Gastrocnemius medialis (tissue), 4 donors: ENCODE results near the gene HECA. TPM values are rescaled to one million over a fixed set of nuclear protein-coding genes. Genes with fewer than 3 reads are reported as not detected.
A peak's percentile ranks its signal among the peaks of the same experiment; 100 is the strongest.
"Not testable (repeated sequence)": the region's sequence is repeated elsewhere in the genome, so short reads cannot be mapped to it uniquely, and the experiment has no call there.

ENCODE experiments used
- ATAC-seq, 2 donors: fragments of 150-250 bp; one replicate each; pipeline ENCODE4 v1.9.1; 2016
- DNase-seq, 2 donors: peaks; one replicate each; pipeline ENCODE4 v3.0.0-alpha.2; 2019
- H3K27ac ChIP-seq, 4 donors: fragments of 200-600 bp; sonication (generic); 1 replicate in 1 of 4; 2 replicates in 3 of 4; pipeline ENCODE4 v1.5.1; 2016 to 2018; ENCODE audit warnings: mild to moderate bottlenecking in 2 of 4, moderate library complexity in 1 of 4
- H3K27me3 ChIP-seq, 3 donors: fragments of 200-600 bp; sonication (generic) in 2 of 3; 1 replicate in 1 of 3; 2 replicates in 2 of 3; pipeline versions ENCODE4 v1.5.1 to v1.6.0; 2016 to 2019; ENCODE audit warnings: mild to moderate bottlenecking in 1 of 3, moderate library complexity in 1 of 3
- H3K36me3 ChIP-seq, 2 donors: fragments of 200-600 bp; sonication (generic) in 1 of 2; one replicate each; pipeline ENCODE4 v1.5.1; 2017 to 2018
- H3K4me1 ChIP-seq, 2 donors: fragments of 200-600 bp; sonication (generic) in 1 of 2; one replicate each; pipeline ENCODE4 v1.5.1; 2016 to 2017; ENCODE audit warnings: mild to moderate bottlenecking in 2 of 2
- H3K4me3 ChIP-seq, 4 donors: fragments of 200-600 bp; sonication (generic) in 3 of 4; 1 replicate in 1 of 4; 2 replicates in 3 of 4; pipeline ENCODE4 v1.5.1; 2016 to 2019; ENCODE audit warnings: mild to moderate bottlenecking in 2 of 4
- H3K9me3 ChIP-seq, 3 donors: fragments of 200-600 bp; sonication (generic) in 2 of 3; 1 replicate in 1 of 3; 2 replicates in 2 of 3; pipeline ENCODE4 v1.5.1; 2016 to 2019
- CTCF ChIP-seq, 5 experiments: fragments of 450-650 bp in 3 of 5; fragments of 200-600 bp in 2 of 5; sonication (generic) in 2 of 5; IDR thresholded peaks in 4 of 5; conservative IDR thresholded peaks in 1 of 5; 1 replicate in 4 of 5; 2 replicates in 1 of 5; pipeline ENCODE4 v1.5.1; 2016 to 2019; ENCODE audit warnings: antibody characterized with exemption in 5 of 5, mild to moderate bottlenecking in 3 of 5, moderate library complexity in 3 of 5
- POLR2A ChIP-seq, 2 donors: fragments of 450-650 bp; IDR thresholded peaks; one replicate each; pipeline ENCODE4 v1.6.1; 2017; ENCODE audit warnings: antibody characterized with exemption in 2 of 2, mild to moderate bottlenecking in 2 of 2, moderate library complexity in 2 of 2
- in situ Hi-C, 4 donors: fragments of 200-750 bp; cut with MboI; loops; one replicate each; pipeline versions ENCODE4 v1.15.0 to v1.8.0; 2017; ENCODE audit warnings: low sequenced_read_pairs in 4 of 4
- intact Hi-C: fragments of 100-400 bp; cut with DNase I; formaldehyde crosslinking; loops from one replicate; pipeline ENCODE4 v1.15.1; 2023; ENCODE audit warnings: low total_unique reads
- total RNA-seq, 4 donors: library from RNA; depleted of rRNA; stranded (reverse); fragments of >200 nt; gene quantifications; one replicate each; pipeline versions ENCODE4 v1.1.0 to v1.2.3, GENCODE V29; 2016

HECA gene
- total RNA-seq, 4 donors from 2014 or later, result 34.5 to 59.1 (median 47.2) TPM

- in situ Hi-C loops, result no loop called here
- ATAC-seq (no peak), DNase-seq (no peak)
- TF ChIP-seq CTCF (IDR thresholded peaks at IDR 0.05 in 4 of 5, conservative IDR thresholded peaks at IDR 0.05 in 1 of 5), result no peak
- TF ChIP-seq POLR2A (IDR thresholded peaks at IDR 0.05), result no peak
- Histone ChIP-seq H3K36me3 (no peaks in the 10 kb centered on the region), H3K27me3 (no peaks in the 10 kb centered on the region), H3K4me3 (no peak overlapping the region), H3K4me1 (no peaks in the 10 kb centered on the region), H3K27ac (no peak overlapping the region), H3K9me3 (no peaks in the 10 kb centered on the region)
- intact Hi-C loops, result no loop called here
Measured at GRCh38 chr6:139115989-139116758, 18.7 kb upstream of the HECA start.

GRCh38 chr6:139117734-139118133, 17.1 kb upstream of the HECA start:
- intact Hi-C loops, result no loop called here
- no peak overlapping the region for H3K4me3 ChIP-seq
- in situ Hi-C loops, result no loop called here
- no peaks in the 10 kb centered on the region for H3K4me1 ChIP-seq
- no peaks in the 10 kb centered on the region for H3K9me3 ChIP-seq
- H3K27me3 ChIP-seq, result no peaks in the 10 kb centered on the region
- DNase-seq (no peak), ATAC-seq (no peak)
- no peak overlapping the region for H3K27ac ChIP-seq
- TF ChIP-seq CTCF (IDR thresholded peaks at IDR 0.05 in 4 of 5, conservative IDR thresholded peaks at IDR 0.05 in 1 of 5) (no peak), POLR2A (IDR thresholded peaks at IDR 0.05) (no peak)
- no peaks in the 10 kb centered on the region for H3K36me3 ChIP-seq

DNA sequence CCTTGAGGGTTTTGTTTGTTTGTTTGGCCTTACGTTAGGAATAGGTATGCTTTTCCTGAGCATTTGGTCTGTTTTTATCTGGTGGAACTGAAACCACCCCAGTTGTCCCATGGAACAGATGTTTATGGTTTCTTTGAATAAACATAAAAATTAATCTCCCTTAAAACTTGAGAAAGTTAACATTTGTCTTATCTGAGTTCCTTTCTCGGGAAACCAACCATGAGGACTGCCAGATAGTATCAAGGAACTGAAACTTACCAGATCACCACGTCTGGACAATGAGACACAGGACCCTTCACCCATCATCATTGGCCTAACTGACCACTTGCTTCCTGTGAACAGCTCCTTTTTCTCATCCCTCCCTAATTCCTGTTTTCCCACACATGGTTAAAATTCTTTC, 15.3 kb upstream of the HECA start:
- Histone ChIP-seq H3K9me3 (no peaks in the 10 kb centered on the region), H3K4me1 (no peaks in the 10 kb centered on the region), H3K36me3 (no peaks in the 10 kb centered on the region), H3K4me3 (no peak overlapping the region), H3K27me3 (no peaks in the 10 kb centered on the region), H3K27ac (no peak overlapping the region)
- intact Hi-C loops (no loop called here), in situ Hi-C loops (no loop called here)
- TF ChIP-seq POLR2A (IDR thresholded peaks at IDR 0.05) (no peak), CTCF (IDR thresholded peaks at IDR 0.05 in 4 of 5, conservative IDR thresholded peaks at IDR 0.05 in 1 of 5) (no peak)
- DNase-seq (no peak), ATAC-seq (no peak)

DNA sequence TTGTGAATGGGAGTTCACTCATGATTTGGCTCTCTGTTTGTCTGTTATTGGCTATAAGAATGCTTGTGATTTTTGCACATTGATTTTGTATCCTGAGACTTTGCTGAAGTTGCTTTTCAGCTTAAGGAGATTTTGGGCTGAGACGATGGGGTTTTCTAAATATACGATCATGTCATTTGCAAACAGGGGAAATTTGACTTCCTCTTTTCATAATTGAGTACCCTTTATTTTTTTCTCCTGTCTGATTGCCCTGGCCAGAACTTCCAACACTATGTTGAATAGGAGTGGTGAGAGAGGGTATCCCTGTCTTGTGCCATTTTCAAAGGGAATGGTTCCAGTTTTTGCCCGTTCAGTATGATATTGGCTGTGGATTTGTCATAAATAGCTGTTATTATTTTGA, 12.1 kb upstream of the HECA start:
- H3K4me3 ChIP-seq, H3K36me3 ChIP-seq, H3K9me3 ChIP-seq, DNase-seq, intact Hi-C loops, in situ Hi-C loops, H3K27me3 ChIP-seq, H3K27ac ChIP-seq, ATAC-seq: not testable (repeated sequence)
- peaks cover 10 to 17% of the 10 kb centered on the region in 2 donors for H3K4me1 ChIP-seq

- no peak overlapping the region for H3K4me3 ChIP-seq
- H3K27me3 ChIP-seq, result no peaks in the 10 kb centered on the region
- no peaks in the 10 kb centered on the region for H3K36me3 ChIP-seq
- DNase-seq, result peak; percentile 46 to 51
- no peaks in the 10 kb centered on the region for H3K9me3 ChIP-seq
- in situ Hi-C loops (loop anchor here in 2 of 4 donors (5.0 to 25.0 kb wide), 2 partner anchors 237 to 242 kb away; partner anchors contain the start of gene CITED2 (in 1 of the 2)), intact Hi-C loops (no loop called here)
- peak; percentile 71 to 81 for ATAC-seq
- peak overlapping the region in 2 of 4 donors; percentile 30 to 43 for H3K27ac ChIP-seq
- peaks cover 10 to 17% of the 10 kb centered on the region in 2 donors for H3K4me1 ChIP-seq
- peak in 3 of 5 experiments; percentile 24 to 31 (median 30) for TF ChIP-seq CTCF (IDR thresholded peaks at IDR 0.05 in 4 of 5, conservative IDR thresholded peaks at IDR 0.05 in 1 of 5)
- no peak for TF ChIP-seq POLR2A (IDR thresholded peaks at IDR 0.05)
Measured at GRCh38 chr6:139124887-139125672, 9.8 kb upstream of the HECA start.
